SIG-M5 treated with dmso at 0.1 percent for 504 hours (cell line): ENCODE results near the gene HPS6.

Source experiments
- DNase-seq: peaks from one replicate; lab custom pipeline; 2025; ENCODE audit not compliant: unreplicated experiment; lab: John Stamatoyannopoulos, UW

The HPS6 gene

DNA sequence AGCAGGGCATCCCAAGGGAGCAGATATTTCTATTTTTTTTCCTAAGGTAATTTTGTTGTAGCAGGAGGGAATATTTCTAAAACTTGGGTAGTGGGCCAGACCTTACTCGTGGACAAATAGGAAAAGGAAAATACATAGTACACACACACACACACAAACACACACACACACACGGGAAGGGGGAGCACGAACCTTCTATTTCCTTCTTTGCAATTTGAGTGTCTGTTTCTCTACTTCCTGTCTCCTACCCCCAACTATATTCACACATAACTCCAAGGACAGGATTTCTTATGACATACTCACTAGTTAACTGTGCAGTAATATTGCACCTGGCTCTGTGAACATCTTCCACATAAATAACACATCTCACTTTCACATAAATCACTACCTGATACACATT lies 50.6 kb downstream of the HPS6 start:
- peak; percentile 47 for DNase-seq

DNA sequence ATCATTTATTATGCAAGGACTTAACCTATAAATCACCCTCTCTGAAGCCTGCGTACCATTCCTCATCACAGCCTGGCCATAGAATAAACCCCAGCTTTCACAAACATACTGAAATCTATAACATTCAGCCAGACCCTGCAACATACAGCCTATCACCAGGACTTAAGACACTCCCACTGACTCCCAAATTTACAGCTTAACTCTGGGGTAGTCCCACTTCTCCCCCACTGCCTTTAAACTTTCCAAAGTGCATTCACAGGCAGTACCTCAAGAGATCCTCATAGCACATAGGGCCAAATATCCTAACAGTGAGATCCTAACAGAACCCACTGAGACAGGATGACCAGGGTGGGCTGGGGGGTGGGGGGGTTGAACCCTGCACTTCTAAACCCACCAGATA lies 51.5 kb downstream of the HPS6 start:
- no peak for DNase-seq
